Measurements from ENCODE around the gene PSKH1.

The PSKH1 gene

DNA sequence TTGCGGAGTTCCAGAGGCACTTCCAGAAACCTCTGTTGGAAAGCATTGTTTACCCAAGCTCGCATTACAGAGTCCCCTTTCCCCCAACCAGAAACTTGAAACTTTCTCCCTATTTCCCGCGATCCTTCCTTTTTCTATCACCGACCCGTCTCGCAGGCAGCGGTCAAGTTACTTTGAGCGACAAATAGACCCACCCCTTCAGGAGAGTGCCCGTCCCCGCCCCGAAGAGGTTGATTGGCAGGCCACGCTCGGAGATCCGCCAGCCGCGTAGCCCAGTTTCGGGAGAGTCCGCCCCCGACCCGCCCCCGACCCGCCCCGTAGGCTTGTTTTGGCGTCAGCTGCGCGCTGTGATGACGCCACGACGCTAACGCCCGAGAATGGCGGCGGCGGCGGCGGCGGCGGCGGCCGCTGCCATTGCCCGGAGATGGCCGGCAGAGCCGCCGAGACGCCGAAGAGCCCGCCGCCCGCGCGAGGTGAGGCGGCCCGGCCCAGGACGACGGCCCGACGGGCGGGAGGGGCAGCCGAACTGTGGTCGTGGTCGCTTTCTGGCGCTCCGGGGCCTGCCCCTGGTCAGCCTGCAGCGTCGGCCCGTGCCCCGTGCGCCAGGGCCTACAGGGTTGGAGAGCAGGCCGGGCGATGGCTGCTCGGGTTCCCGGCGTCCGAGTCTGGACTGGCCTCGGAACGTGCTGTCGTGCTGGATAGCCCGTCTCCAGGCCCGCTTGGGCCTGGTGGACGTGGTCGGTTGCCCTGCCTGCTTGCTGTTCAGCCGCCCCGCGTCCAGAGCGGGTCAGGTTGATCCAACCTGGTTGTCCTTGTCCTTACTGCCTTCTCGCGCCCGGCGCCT lies at the start of gene PSKH1:
TSS of gene PSKH1 (plus strand) at position 356 of the 844 bp plus-strand sequence. CDS start 15,496 bp downstream, outside the sequence.
- H3K9me2 ChIP-seq (replicated peaks; ENCODE audit: control insufficient read depth, low read length), result no peaks in the 10 kb centered on the region
- H3K4me2 ChIP-seq (ENCODE audit: low read length), result peak within 1 kb of the TSS; percentile 94
- H3K27ac ChIP-seq (ENCODE audit: low read depth, low read length), result no peak within 1 kb of the TSS
- no peaks in the 10 kb centered on the region; the same call in 1 of the 2 replicates for H3K36me3 ChIP-seq (ENCODE audit: control insufficient read depth, low read length)
- peaks cover 18% of the 10 kb centered on the region for H3K4me1 ChIP-seq (ENCODE audit: control insufficient read depth, low read length)
- no peaks in the 10 kb centered on the region for H3K9me3 ChIP-seq (ENCODE audit: control insufficient read depth, insufficient read depth, low read length)
- H3K4me3 ChIP-seq (ENCODE audit: low read length), result peak within 1 kb of the TSS; percentile 87
- H3K27me3 ChIP-seq (ENCODE audit: control insufficient read depth, low read length), result no peaks in the 10 kb centered on the region
- TF ChIP-seq EZH2phosphoT487 (IDR thresholded peaks at IDR 0.05; ENCODE audit: borderline replicate concordance, low read length), result no peak
- TF ChIP-seq, protein P1, sequence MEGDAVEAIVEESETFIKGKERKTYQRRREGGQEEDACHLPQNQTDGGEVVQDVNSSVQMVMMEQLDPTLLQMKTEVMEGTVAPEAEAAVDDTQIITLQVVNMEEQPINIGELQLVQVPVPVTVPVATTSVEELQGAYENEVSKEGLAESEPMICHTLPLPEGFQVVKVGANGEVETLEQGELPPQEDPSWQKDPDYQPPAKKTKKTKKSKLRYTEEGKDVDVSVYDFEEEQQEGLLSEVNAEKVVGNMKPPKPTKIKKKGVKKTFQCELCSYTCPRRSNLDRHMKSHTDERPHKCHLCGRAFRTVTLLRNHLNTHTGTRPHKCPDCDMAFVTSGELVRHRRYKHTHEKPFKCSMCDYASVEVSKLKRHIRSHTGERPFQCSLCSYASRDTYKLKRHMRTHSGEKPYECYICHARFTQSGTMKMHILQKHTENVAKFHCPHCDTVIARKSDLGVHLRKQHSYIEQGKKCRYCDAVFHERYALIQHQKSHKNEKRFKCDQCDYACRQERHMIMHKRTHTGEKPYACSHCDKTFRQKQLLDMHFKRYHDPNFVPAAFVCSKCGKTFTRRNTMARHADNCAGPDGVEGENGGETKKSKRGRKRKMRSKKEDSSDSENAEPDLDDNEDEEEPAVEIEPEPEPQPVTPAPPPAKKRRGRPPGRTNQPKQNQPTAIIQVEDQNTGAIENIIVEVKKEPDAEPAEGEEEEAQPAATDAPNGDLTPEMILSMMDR (IDR thresholded peaks at IDR 0.05; ENCODE audit: low read depth, low read length, poor library complexity, severe bottlenecking), result no peak
- H4K20me1 ChIP-seq (ENCODE audit: control insufficient read depth, insufficient read depth, low read depth, low read length), result no peaks in the 10 kb centered on the region
- peaks cover 47% of the 10 kb centered on the region for H3K79me2 ChIP-seq (ENCODE audit: control insufficient read depth, low read length)
- H3F3A ChIP-seq (ENCODE audit: control insufficient read depth, insufficient read depth), result no peaks in the 10 kb centered on the region

GRCh38 chr16:67843343-67843765 lies 49.7 kb upstream of the PSKH1 start:
- peaks cover 43% of the 10 kb centered on the region for H3K4me1 ChIP-seq (ENCODE audit: control insufficient read depth, low read length)
- H3F3A ChIP-seq (ENCODE audit: control insufficient read depth, insufficient read depth), result peaks cover 7% of the 10 kb centered on the region; the same call in 1 of the 2 replicates
- no peaks in the 10 kb centered on the region for H3K9me3 ChIP-seq (ENCODE audit: control insufficient read depth, insufficient read depth, low read length)
- H3K36me3 ChIP-seq (ENCODE audit: control insufficient read depth, low read length), result peaks cover 15% of the 10 kb centered on the region
- H3K27me3 ChIP-seq (ENCODE audit: control insufficient read depth, low read length), result no peaks in the 10 kb centered on the region
- H3K9me2 ChIP-seq (replicated peaks; ENCODE audit: control insufficient read depth, low read length), result no peaks in the 10 kb centered on the region
- H3K27ac ChIP-seq (ENCODE audit: low read depth, low read length), result peak overlapping the region; percentile 81; the same call in 1 of the 2 replicates
- TF ChIP-seq EZH2phosphoT487 (IDR thresholded peaks at IDR 0.05; ENCODE audit: borderline replicate concordance, low read length), result no peak
- TF ChIP-seq, protein P1 (IDR thresholded peaks at IDR 0.05; ENCODE audit: low read depth, low read length, poor library complexity, severe bottlenecking), result no peak
- peak overlapping the region; percentile 78 for H3K4me2 ChIP-seq (ENCODE audit: low read length)
- H3K4me3 ChIP-seq (ENCODE audit: low read length), result peak overlapping the region; percentile 95
- H3K79me2 ChIP-seq (ENCODE audit: control insufficient read depth, low read length), result peaks cover 54% of the 10 kb centered on the region
- peaks cover 7% of the 10 kb centered on the region for H4K20me1 ChIP-seq (ENCODE audit: control insufficient read depth, insufficient read depth, low read depth, low read length)

- TF ChIP-seq, protein P1 (IDR thresholded peaks at IDR 0.05; ENCODE audit: low read depth, low read length, poor library complexity, severe bottlenecking), result no peak
- no peak for TF ChIP-seq EZH2phosphoT487 (IDR thresholded peaks at IDR 0.05; ENCODE audit: borderline replicate concordance, low read length)
- H3K79me2 ChIP-seq (ENCODE audit: control insufficient read depth, low read length), result peaks cover 65% of the 10 kb centered on the region
- peak overlapping the region; percentile 95 for H3K4me3 ChIP-seq (ENCODE audit: low read length)
Observed at GRCh38 chr16:67844497-67844896, 48.6 kb upstream of the PSKH1 start.

More at GRCh38 chr16:67844497-67844896, 48.6 kb upstream of the PSKH1 start:
- Histone ChIP-seq H3K27ac (ENCODE audit: low read depth, low read length) (no peak overlapping the region), H3K4me1 (ENCODE audit: control insufficient read depth, low read length) (peaks cover 49% of the 10 kb centered on the region), H4K20me1 (ENCODE audit: control insufficient read depth, insufficient read depth, low read depth, low read length) (peaks cover 7% of the 10 kb centered on the region), H3K9me3 (ENCODE audit: control insufficient read depth, insufficient read depth, low read length) (no peaks in the 10 kb centered on the region), H3K27me3 (ENCODE audit: control insufficient read depth, low read length) (no peaks in the 10 kb centered on the region), H3K9me2 (replicated peaks; ENCODE audit: control insufficient read depth, low read length) (no peaks in the 10 kb centered on the region), H3F3A (ENCODE audit: control insufficient read depth, insufficient read depth) (peaks cover 7% of the 10 kb centered on the region; the same call in 1 of the 2 replicates), H3K4me2 (ENCODE audit: low read length) (peak overlapping the region; percentile 78), H3K36me3 (ENCODE audit: control insufficient read depth, low read length) (peaks cover 22% of the 10 kb centered on the region)

All from DOHH2 (cell line).